ENCODE data around the gene KRTCAP3. TPM values are rescaled to one million over a fixed set of nuclear protein-coding genes. Genes with fewer than 3 reads are reported as not detected.

The KRTCAP3 gene
- total and polyA plus RNA-seq, 9 of the 15 experiments (the other 6 are each of a cell fraction or from before 2014, with no cell fraction given) = 0.24 to 1.4 (median 0.73) TPM

DNA sequence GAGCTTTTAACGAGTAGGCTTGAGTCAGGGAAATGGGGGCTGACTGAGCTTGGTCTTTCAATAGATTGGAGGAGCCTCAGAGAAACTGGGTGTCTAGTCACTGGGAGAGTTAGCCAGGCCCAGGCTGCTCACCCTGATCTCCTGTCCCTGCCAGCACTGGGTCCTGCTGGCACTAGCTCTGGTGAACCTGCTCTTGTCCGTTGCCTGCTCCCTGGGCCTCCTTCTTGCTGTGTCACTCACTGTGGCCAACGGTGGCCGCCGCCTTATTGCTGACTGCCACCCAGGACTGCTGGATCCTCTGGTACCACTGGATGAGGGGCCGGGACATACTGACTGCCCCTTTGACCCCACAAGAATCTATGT lies 720 bp downstream of the KRTCAP3 start (continued):
- no peak for TF ChIP-seq BRD9 (IDR thresholded peaks at IDR 0.05; ENCODE audit: low read depth, partially characterized antibody)

DNA sequence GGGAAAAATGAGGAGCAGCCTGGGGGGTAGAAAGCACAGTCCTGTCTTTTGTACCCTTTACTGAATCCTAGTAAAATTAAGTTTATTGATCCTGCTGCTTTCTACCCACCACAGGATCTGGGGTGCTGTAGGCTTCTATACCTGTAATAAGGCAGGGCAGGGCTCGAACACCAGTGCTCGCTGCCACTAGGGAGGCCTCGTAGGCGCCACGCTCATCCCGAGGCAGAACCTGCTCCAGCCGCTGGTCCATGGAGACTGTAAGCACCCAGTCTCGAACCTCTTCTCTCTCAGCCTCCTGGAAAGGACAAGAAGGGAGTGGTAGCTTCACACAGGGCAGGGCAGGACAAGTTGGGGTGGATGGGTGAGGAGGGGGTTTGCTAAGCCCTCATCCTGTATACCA lies 3.0 kb downstream of the KRTCAP3 start:
- intact Hi-C loops (cut with micrococcal nuclease) = no loop called here

More for the DNA sequence above, 3.0 kb downstream of the KRTCAP3 start:
- TF ChIP-seq ZNF644 (tag; IDR thresholded peaks at IDR 0.05; ENCODE audit: low read depth) (no peak), NFIX (CRISPR knock-in tag; IDR thresholded peaks at IDR 0.05; ENCODE audit: low read depth) (no peak), NR2C2 (CRISPR knock-in tag; IDR thresholded peaks at IDR 0.05) (no peak), NR2C2 (tag; IDR thresholded peaks at IDR 0.05) (no peak), ZBTB1 (CRISPR knock-in tag; IDR thresholded peaks at IDR 0.05; ENCODE audit: borderline replicate concordance, low read depth) (no peak), TAF15 (IDR thresholded peaks at IDR 0.05; ENCODE audit: low read depth, low read length) (no peak), ZNF146 (CRISPR knock-in tag; IDR thresholded peaks at IDR 0.05; ENCODE audit: unreplicated experiment) (no peak), CHCHD3 (CRISPR knock-in tag; IDR thresholded peaks at IDR 0.05) (no peak), ZNF586 (CRISPR knock-in tag; conservative IDR thresholded peaks at IDR 0.05) (no peak), MEIS2 (IDR thresholded peaks at IDR 0.05; ENCODE audit: partially characterized antibody) (no peak), TSC22D4 (tag; IDR thresholded peaks at IDR 0.05) (no peak), ELF4 (CRISPR knock-in tag; IDR thresholded peaks at IDR 0.05) (no peak), ZNF384 (IDR thresholded peaks at IDR 0.05; ENCODE audit: low read depth, low read length) (no peak), IRF2 (CRISPR knock-in tag; IDR thresholded peaks at IDR 0.05) (no peak), MAZ (CRISPR knock-in tag; conservative IDR thresholded peaks at IDR 0.05 in 1 of 2, IDR thresholded peaks at IDR 0.05 in 1 of 2) (no peak), ARNT (IDR thresholded peaks at IDR 0.05) (no peak), ZSCAN32 (CRISPR knock-in tag; IDR thresholded peaks at IDR 0.05) (no peak)
- TF ChIP-seq, protein P1, sequence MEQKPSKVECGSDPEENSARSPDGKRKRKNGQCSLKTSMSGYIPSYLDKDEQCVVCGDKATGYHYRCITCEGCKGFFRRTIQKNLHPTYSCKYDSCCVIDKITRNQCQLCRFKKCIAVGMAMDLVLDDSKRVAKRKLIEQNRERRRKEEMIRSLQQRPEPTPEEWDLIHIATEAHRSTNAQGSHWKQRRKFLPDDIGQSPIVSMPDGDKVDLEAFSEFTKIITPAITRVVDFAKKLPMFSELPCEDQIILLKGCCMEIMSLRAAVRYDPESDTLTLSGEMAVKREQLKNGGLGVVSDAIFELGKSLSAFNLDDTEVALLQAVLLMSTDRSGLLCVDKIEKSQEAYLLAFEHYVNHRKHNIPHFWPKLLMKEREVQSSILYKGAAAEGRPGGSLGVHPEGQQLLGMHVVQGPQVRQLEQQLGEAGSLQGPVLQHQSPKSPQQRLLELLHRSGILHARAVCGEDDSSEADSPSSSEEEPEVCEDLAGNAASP (IDR thresholded peaks at IDR 0.05) = no peak
- TF ChIP-seq, protein P2, sequence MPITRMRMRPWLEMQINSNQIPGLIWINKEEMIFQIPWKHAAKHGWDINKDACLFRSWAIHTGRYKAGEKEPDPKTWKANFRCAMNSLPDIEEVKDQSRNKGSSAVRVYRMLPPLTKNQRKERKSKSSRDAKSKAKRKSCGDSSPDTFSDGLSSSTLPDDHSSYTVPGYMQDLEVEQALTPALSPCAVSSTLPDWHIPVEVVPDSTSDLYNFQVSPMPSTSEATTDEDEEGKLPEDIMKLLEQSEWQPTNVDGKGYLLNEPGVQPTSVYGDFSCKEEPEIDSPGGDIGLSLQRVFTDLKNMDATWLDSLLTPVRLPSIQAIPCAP (CRISPR knock-in tag; IDR thresholded peaks at IDR 0.05; ENCODE audit: borderline replicate concordance) = no peak
- Histone ChIP-seq H3K27ac (ENCODE audit: extremely low read depth, low read depth, low read length) (no peak overlapping the region), H4K20me1 (replicated peaks; ENCODE audit: control insufficient read depth, insufficient read depth, low read length) (no peaks in the 10 kb centered on the region), H3K9me1 (ENCODE audit: control insufficient read depth, insufficient read depth, low read length) (peaks cover 4% of the 10 kb centered on the region), H2AFZ (ENCODE audit: low read depth, low read length) (no peak overlapping the region), H3K27me3 (ENCODE audit: control insufficient read depth in 2 of 2, insufficient read depth in 2 of 2, low read length in 2 of 2) (no peaks in the 10 kb centered on the region), H3K4me3 (no peak overlapping the region), H3K9me3 (replicated peaks; ENCODE audit: control insufficient read depth, insufficient read depth, low read depth, low read length) (no peaks in the 10 kb centered on the region), H3K36me3 (ENCODE audit: control insufficient read depth, insufficient read depth, low read length) (peaks cover 56% of the 10 kb centered on the region), H3K9ac (ENCODE audit: insufficient read depth in 1 of 2, low read depth in 2 of 2, low read length in 2 of 2) (peak overlapping the region in 1 of 2 experiments; percentile 54; a peak in 1 of 4 replicates), H3K4me1 (replicated peaks in 1 of 2; ENCODE audit: control insufficient read depth in 2 of 2, insufficient read depth in 2 of 2, low read length in 2 of 2) (peaks cover 12 to 24% of the 10 kb centered on the region in 2 experiments; a peak in 4 of 5 replicates), H3K79me2 (ENCODE audit: control insufficient read depth, insufficient read depth, low read length) (no peaks in the 10 kb centered on the region), H3K4me2 (ENCODE audit: insufficient read depth, low read length) (no peak overlapping the region)
- in situ Hi-C loops (cut with MboI) = no loop called here
- no peak for ATAC-seq
- ChIA-PET POLR2A (interaction anchor here (1.3 to 1.5 kb wide), 2 partner anchors 15 to 45 kb away, joined by 3 to 5 read pairs; no protein-coding TSS in a partner anchor), CTCF (ENCODE audit: low intra/inter-chr PET ratio) (no interaction called here)
- DNase-seq (ENCODE audit: extremely low read depth in 1 of 4, low spot score in 3 of 4) = no peak
- 86% methylated on average over 8 of the region's 8 CpGs for WGBS (ENCODE audit: insufficient coverage, low coverage, missing lambda C conversion rate)
- BruUV-seq (replicated peaks) = no TSS peak
- no peak for FAIRE-seq
